Stimulated activated naive CD8-positive, alpha-beta T cell treated with anti-CD3 and anti-CD28 coated beads, Interleukin-15, Interleukin-2, amounts not matched to agents 100 ng/mL and 50 ng/mL, for 24 hours (primary cell): Measurements from ENCODE around the gene NBEA.
"Not testable (repeated sequence)": the region's sequence is repeated elsewhere in the genome, so short reads cannot be mapped to it uniquely, and the experiment has no call there.

Experiments
- H3K27ac Mint-ChIP-seq: one replicate; pipeline ENCODE4 v1.8.0; 2021; ENCODE audit warnings: mild to moderate bottlenecking, mixed read lengths
- H3K27me3 Mint-ChIP-seq: one replicate; pipeline ENCODE4 v1.8.0; 2021; ENCODE audit warnings: mixed read lengths
- H3K36me3 Mint-ChIP-seq: one replicate; pipeline ENCODE4 v1.8.0; 2021; ENCODE audit warnings: low read depth, mixed read lengths
- H3K4me1 Mint-ChIP-seq: one replicate; pipeline ENCODE4 v1.8.0; 2021; ENCODE audit warnings: low read depth, mixed read lengths
- H3K4me3 Mint-ChIP-seq: one replicate; pipeline ENCODE4 v1.8.0; 2021; ENCODE audit warnings: mild to moderate bottlenecking, mixed read lengths
- H3K9me3 Mint-ChIP-seq: one replicate; pipeline ENCODE4 v1.8.0; 2021; ENCODE audit warnings: mixed read lengths

The NBEA gene, protein sequence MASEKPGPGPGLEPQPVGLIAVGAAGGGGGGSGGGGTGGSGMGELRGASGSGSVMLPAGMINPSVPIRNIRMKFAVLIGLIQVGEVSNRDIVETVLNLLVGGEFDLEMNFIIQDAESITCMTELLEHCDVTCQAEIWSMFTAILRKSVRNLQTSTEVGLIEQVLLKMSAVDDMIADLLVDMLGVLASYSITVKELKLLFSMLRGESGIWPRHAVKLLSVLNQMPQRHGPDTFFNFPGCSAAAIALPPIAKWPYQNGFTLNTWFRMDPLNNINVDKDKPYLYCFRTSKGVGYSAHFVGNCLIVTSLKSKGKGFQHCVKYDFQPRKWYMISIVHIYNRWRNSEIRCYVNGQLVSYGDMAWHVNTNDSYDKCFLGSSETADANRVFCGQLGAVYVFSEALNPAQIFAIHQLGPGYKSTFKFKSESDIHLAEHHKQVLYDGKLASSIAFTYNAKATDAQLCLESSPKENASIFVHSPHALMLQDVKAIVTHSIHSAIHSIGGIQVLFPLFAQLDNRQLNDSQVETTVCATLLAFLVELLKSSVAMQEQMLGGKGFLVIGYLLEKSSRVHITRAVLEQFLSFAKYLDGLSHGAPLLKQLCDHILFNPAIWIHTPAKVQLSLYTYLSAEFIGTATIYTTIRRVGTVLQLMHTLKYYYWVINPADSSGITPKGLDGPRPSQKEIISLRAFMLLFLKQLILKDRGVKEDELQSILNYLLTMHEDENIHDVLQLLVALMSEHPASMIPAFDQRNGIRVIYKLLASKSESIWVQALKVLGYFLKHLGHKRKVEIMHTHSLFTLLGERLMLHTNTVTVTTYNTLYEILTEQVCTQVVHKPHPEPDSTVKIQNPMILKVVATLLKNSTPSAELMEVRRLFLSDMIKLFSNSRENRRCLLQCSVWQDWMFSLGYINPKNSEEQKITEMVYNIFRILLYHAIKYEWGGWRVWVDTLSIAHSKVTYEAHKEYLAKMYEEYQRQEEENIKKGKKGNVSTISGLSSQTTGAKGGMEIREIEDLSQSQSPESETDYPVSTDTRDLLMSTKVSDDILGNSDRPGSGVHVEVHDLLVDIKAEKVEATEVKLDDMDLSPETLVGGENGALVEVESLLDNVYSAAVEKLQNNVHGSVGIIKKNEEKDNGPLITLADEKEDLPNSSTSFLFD (N-terminal part only)

DNA sequence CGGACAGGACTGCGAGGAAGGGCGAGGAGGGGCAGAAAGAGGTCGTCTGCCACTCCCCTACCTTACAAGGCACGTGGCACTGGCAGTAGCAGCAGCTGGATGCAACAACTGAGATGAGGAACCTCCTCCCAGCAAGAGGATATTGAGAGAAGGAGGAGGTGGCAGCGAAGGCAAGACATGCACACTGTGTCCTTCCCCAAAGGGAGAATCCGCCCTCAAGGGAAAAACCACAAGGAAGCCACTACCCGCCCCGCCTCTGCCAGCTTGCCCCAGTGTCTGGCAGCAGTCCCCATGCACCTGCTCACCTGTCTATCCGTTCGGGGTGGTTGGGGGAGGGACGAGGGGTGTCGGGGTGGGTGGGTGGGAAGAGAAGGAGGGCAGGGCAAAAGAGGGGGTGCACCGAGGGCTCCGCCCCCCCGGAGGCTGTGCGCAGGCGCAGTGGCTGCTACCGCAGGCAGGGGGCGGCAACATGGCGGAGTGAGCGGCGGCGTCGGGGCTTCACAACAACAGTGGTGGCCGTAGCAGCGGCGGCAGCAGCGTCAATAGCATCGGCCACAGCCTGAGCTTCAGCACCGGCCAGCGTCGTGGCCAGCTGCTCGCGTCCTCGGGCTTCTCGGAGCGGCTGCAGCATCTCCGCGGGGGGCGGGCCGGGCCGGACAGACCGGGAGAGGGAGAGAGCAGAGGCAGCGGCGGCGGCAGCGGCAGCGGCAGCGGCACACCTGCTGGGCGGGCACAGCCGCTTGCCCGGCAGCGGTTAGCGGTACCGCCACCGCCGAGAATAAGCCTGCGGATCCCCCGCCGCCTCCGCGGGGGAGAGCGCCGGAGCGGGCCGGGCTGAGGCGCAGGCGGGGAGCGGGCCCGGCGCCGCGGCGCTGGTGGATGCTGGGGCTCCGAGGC lies at the start of gene NBEA:
Gene NBEA (plus strand): TSS at position 436 of the 897 bp plus-strand sequence. CDS start 551 bp downstream, outside the sequence.
- H3K4me3 Mint-ChIP-seq, result peak within 1 kb of the TSS; percentile 88
- H3K4me1 Mint-ChIP-seq, result peaks cover 22% of the 10 kb centered on the region
- peaks cover 45% of the 10 kb centered on the region for H3K27me3 Mint-ChIP-seq
- no peaks in the 10 kb centered on the region for H3K9me3 Mint-ChIP-seq
- H3K27ac Mint-ChIP-seq, result no peak within 1 kb of the TSS
- H3K36me3 Mint-ChIP-seq, result no peaks in the 10 kb centered on the region

DNA sequence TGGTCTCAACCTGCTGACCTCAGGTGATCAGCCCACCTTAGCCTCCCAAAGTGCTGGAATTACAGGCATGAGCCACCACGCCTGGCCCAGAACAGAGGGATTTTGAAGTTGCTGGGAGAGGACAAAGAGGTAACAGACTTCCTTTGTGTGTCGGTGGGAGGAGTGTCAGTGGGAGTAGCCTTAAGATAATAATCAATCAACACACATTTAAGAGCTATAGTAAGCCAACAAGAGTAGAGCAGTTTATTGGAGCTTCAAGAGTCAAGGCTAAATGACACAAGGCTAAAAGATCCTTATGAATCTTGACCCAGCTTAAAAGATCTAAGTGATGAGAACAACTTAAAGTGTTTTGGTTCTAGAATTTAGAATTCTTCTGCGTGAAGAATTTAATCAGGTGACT lies 47.3 kb upstream of the NBEA start:
- Mint-ChIP-seq H3K36me3 (no peaks in the 10 kb centered on the region), H3K27me3 (peaks cover 8% of the 10 kb centered on the region), H3K4me3 (no peak overlapping the region), H3K27ac (no peak overlapping the region), H3K9me3 (no peaks in the 10 kb centered on the region), H3K4me1 (no peaks in the 10 kb centered on the region)

DNA sequence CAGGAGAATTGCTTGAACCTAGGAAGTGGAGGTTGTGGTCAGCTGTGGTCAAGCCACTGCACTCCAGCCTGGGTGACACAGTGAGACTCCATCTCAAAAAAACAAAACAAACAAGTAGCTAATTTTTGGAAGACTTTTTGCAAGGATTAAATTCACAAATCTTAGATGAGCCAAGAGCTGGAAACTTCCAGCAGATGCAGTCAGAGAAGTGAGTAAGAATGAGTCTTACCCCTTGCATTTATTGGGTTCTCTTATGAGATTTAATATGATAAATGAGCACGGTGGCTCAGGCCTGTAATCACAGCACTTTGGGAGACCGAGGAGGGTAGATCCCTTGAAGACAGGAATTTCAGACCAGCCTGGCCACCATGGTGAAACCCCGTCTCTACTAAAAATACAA lies 44.9 kb upstream of the NBEA start:
- no peak overlapping the region for H3K4me3 Mint-ChIP-seq
- no peak overlapping the region for H3K27ac Mint-ChIP-seq
- no peaks in the 10 kb centered on the region for H3K36me3 Mint-ChIP-seq
- H3K4me1 Mint-ChIP-seq, result no peaks in the 10 kb centered on the region
- peaks cover 16% of the 10 kb centered on the region for H3K27me3 Mint-ChIP-seq
- no peaks in the 10 kb centered on the region for H3K9me3 Mint-ChIP-seq

DNA sequence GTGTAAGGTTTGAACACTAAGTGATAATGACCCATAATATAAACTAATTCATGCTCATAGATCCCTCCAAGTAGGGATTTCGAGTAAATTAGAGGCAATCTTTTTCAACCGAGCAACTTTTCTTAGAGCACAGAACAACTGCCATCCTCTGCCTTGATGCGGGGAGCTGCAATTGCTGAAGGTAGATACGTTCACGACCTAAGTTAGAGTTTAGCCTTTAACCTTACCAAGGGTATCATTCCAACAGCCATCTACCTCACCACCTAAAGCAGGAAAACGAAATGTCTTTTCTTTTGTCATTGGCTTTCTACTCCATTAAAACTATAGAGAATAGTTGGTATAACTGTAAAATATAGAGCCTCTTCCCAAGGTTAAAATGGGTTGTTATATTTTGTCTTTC lies 42.2 kb upstream of the NBEA start:
- no peaks in the 10 kb centered on the region for H3K9me3 Mint-ChIP-seq
- no peak overlapping the region for H3K4me3 Mint-ChIP-seq
- no peaks in the 10 kb centered on the region for H3K4me1 Mint-ChIP-seq
- no peak overlapping the region for H3K27ac Mint-ChIP-seq
- H3K36me3 Mint-ChIP-seq, result no peaks in the 10 kb centered on the region
- H3K27me3 Mint-ChIP-seq, result peaks cover 16% of the 10 kb centered on the region

DNA sequence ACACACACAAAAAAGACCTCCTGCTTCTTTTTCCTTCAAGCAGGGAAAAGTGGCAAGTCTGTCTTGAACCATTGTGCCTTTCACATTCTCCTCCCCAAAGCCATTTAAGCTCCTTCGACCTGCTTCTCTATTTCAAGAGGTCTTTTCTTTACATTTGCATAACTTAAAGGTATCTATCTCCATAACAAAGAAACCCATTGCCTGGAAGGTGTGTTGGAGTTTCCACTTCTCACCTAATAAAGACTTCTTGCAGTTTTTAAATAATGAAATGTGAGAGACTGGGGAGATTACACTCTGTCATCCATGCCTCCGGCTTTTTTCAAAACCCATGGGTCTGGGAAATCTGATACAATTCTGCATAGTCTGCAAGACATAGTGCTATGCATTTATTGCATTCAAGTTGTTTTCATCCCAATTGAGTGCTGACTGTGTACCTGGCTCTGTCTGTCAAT lies 41.8 kb upstream of the NBEA start:
- no peaks in the 10 kb centered on the region for H3K36me3 Mint-ChIP-seq
- no peak overlapping the region for H3K4me3 Mint-ChIP-seq
- H3K27ac Mint-ChIP-seq, result no peak overlapping the region
- H3K9me3 Mint-ChIP-seq, result no peaks in the 10 kb centered on the region
- no peaks in the 10 kb centered on the region for H3K4me1 Mint-ChIP-seq
- peaks cover 16% of the 10 kb centered on the region for H3K27me3 Mint-ChIP-seq

DNA sequence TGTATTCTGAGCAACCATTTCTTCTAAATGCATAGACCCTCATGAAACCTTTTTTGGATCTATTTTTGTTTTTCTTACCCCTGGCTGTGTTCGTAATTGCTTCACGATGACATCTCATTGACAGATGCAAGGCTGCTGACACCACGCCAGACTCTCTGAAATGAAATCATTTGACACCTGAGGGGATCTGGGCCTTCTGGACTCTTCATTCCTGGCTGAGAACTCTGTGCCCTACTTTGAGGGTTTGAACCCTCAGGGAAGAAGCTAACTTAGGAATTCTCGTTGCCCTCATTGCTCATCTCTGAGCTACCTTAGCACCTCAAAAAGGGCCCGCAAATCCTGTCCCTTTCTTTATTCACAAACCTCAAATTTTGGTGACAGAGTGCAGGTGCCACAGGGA lies 40.5 kb upstream of the NBEA start:
- no peak overlapping the region for H3K4me3 Mint-ChIP-seq
- H3K27me3 Mint-ChIP-seq, result peaks cover 16% of the 10 kb centered on the region
- H3K27ac Mint-ChIP-seq, result no peak overlapping the region
- H3K36me3 Mint-ChIP-seq, result no peaks in the 10 kb centered on the region
- H3K4me1 Mint-ChIP-seq, result no peaks in the 10 kb centered on the region
- H3K9me3 Mint-ChIP-seq, result no peaks in the 10 kb centered on the region

DNA sequence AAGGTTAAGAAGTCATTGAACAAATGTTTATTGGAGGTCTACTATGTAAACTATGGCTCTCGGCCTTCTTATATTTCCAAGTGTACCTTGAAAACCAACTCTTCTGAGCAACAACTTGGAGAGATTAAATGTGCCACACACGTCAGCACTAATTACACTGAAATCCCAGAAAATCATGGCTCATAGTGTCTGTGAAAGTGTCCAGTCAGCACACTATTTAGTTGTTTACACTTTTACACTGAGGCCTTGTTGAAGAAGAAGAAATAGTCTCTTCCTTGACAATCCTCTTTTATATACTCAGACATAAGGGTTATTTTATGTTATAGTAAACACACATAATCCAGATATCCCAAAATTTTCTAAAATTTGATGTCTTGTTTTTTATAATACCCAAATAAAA lies 30.9 kb upstream of the NBEA start:
- H3K4me1 Mint-ChIP-seq, result no peaks in the 10 kb centered on the region
- no peak overlapping the region for H3K27ac Mint-ChIP-seq
- no peaks in the 10 kb centered on the region for H3K36me3 Mint-ChIP-seq
- peaks cover 40% of the 10 kb centered on the region for H3K27me3 Mint-ChIP-seq
- H3K9me3 Mint-ChIP-seq, result no peaks in the 10 kb centered on the region
- H3K4me3 Mint-ChIP-seq, result no peak overlapping the region

DNA sequence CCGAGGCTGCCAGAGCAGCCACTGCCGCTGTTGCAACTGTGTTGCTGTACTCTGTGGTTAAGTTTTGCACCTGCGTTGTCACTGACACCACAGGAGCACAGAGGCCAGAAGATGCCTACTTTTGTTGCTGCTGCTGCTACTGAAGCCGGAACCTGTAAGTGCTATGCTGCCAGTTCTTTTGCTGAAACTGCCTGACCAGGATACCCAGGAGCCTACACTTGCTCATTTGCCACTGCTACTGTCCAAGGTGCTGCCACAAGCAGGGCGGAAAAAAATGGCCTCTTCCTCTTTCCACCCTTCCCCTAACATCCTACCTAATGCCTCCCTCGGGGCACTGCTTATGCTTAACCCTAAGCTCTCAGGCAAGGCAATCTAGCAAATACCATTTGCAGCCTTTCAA lies 29.0 kb upstream of the NBEA start:
- H3K27ac Mint-ChIP-seq, result no peak overlapping the region
- H3K9me3 Mint-ChIP-seq, result no peaks in the 10 kb centered on the region
- H3K36me3 Mint-ChIP-seq, result no peaks in the 10 kb centered on the region
- H3K4me3 Mint-ChIP-seq, result no peak overlapping the region
- peaks cover 35% of the 10 kb centered on the region for H3K27me3 Mint-ChIP-seq
- H3K4me1 Mint-ChIP-seq, result no peaks in the 10 kb centered on the region

DNA sequence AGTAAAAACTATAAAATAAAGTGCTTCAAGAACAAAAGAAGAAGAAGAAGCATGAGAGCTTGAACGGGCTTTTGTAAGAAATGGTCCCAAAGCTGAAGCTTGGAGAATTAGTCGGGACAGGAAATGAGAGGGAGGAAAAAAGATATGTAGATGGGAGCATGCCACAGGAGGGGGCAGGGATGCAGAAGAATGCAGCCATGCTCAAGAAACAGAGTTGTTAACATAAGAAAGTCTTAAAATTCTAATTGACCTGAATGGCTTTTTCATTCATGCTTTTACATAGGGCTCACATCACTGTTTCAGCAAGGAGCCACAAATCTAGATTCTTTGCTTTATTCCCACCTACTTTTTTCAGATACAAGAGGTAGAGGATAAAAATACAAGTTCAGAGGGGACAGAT lies 27.7 kb upstream of the NBEA start:
- Mint-ChIP-seq H3K9me3 (peaks cover 4% of the 10 kb centered on the region), H3K27ac (no peak overlapping the region), H3K36me3 (no peaks in the 10 kb centered on the region), H3K4me1 (no peaks in the 10 kb centered on the region), H3K4me3 (no peak overlapping the region), H3K27me3 (peaks cover 33% of the 10 kb centered on the region)

DNA sequence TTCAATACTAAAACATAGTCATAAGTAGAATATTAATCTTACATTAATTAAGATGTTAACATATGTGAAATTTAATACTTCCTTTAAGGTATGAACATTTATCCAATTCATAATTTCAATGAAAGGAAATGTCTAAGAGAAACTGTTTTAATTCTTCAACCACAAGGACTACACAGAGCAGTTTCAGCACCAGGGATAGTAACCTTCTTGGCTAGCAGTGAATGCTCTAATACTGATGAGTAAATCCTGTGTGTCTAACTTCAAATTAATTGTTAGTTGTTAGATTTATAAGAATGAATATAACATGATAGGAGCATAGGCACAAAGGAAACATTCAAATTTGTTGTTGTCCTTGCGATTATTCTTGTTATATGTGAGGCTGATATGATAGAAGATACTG lies 15.6 kb upstream of the NBEA start:
- H3K4me3 Mint-ChIP-seq, result no peak overlapping the region

DNA sequence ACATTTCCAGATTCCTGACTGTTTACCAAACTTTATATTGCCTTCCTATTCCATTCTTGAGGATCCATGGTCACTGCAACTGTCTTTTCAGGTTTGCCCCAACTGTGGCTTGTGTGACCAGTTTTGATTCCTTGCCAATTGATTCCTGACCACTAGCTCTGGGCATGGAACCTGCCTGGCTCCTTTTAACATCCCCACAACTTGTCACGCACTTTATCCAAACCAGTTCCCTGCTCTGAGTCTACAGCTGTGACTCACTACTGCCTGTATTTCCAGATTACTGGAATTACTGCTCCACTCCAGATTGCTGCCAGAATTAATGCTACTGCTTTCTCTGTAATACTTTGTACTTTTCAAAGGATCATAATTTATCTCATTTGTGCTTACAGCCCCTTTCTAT lies 13.4 kb upstream of the NBEA start:
- H3K27me3 Mint-ChIP-seq, result peaks cover 20% of the 10 kb centered on the region
- H3K27ac Mint-ChIP-seq, H3K4me1 Mint-ChIP-seq, H3K9me3 Mint-ChIP-seq, H3K4me3 Mint-ChIP-seq, H3K36me3 Mint-ChIP-seq: not testable (repeated sequence)

More for the DNA sequence above, 15.6 kb upstream of the NBEA start:
- H3K4me1 Mint-ChIP-seq, result no peaks in the 10 kb centered on the region
- peaks cover 12% of the 10 kb centered on the region for H3K27me3 Mint-ChIP-seq
- no peaks in the 10 kb centered on the region for H3K36me3 Mint-ChIP-seq
- H3K27ac Mint-ChIP-seq, result no peak overlapping the region
- H3K9me3 Mint-ChIP-seq, result no peaks in the 10 kb centered on the region

DNA sequence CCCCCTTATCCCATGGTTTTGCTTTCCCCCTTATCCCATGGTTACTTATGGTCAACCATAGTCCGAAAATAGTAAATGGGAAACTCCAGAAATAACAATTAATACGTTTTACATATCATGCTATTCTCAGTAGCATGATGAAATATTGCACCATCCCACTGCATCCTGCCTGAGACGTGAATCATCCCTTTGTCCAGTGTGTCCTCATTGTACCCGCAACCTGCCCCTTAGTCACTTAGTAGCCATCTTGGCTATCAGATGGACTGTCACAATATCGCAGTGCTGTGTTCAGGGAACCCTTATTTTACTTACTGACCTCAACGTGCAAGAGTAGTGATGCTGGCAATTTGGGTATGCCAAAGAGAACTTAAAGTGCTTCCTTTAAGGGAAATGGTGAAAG lies 10.5 kb upstream of the NBEA start:
- no peak overlapping the region for H3K27ac Mint-ChIP-seq
- H3K9me3 Mint-ChIP-seq, result no peaks in the 10 kb centered on the region
- no peaks in the 10 kb centered on the region for H3K36me3 Mint-ChIP-seq
- no peak overlapping the region for H3K4me3 Mint-ChIP-seq
- H3K27me3 Mint-ChIP-seq, result peaks cover 33% of the 10 kb centered on the region
- H3K4me1 Mint-ChIP-seq, result no peaks in the 10 kb centered on the region

DNA sequence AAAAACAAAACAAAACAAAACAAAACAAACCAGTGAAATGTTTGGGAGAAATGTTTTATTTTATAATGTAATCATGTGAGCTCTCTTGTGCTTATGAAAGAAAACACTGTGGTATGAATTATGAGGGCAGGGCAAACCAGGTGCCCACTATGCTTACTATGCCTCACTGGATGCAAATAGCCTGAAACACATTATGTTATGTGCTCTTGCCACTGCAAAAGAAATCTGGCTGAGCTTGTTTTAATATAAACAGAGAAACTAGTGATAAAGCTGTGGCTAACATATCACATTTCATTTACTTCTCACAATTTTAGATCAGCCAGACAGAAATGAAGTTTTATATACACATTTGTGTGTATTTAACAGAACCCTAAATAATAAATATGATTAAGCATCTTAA lies 8.7 kb upstream of the NBEA start:
- no peak overlapping the region for H3K27ac Mint-ChIP-seq
- no peaks in the 10 kb centered on the region for H3K4me1 Mint-ChIP-seq
- no peaks in the 10 kb centered on the region for H3K9me3 Mint-ChIP-seq
- no peak overlapping the region for H3K4me3 Mint-ChIP-seq
- H3K36me3 Mint-ChIP-seq, result no peaks in the 10 kb centered on the region
- H3K27me3 Mint-ChIP-seq, result peaks cover 40% of the 10 kb centered on the region

DNA sequence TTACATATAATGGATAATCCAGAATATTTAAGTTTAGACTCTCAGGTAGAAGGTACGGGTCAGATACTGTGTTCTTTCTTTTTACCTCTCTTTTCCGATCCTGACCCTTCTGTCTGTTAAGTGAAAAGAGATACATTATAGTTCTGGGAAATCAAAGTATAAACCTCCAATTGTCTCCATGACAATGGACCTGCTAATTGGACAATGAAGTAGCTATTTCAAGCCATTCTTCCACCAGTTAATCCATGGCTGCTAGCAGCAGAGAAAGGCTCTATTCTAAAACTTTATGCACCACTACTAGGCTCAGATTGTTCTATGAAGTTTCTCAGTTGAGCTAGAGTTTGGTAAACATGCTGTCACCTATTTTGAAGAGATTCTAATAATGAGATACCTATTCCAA lies 8.3 kb upstream of the NBEA start:
- Mint-ChIP-seq H3K4me3 (no peak overlapping the region), H3K9me3 (no peaks in the 10 kb centered on the region), H3K27ac (no peak overlapping the region), H3K4me1 (no peaks in the 10 kb centered on the region), H3K36me3 (no peaks in the 10 kb centered on the region), H3K27me3 (peaks cover 39% of the 10 kb centered on the region)
